ENCODE results near the gene CLBA1. TPM values are rescaled to one million over a fixed set of nuclear protein-coding genes. Genes with fewer than 3 reads are reported as not detected.
"Not testable (repeated sequence)": the region's sequence is repeated elsewhere in the genome, so short reads cannot be mapped to it uniquely, and the experiment has no call there.

CLBA1 gene
- total and polyA plus RNA-seq, 4 experiments from 2014 or later, result 1.2 to 1.6 (median 1.3) TPM

- H3K4me1 ChIP-seq (ENCODE audit: insufficient read depth, low read length); H3K27ac ChIP-seq (ENCODE audit: low read depth, low read length); DNase-seq; CTCF ChIA-PET (ENCODE audit: partially characterized antibody); H3K27me3 Mint-ChIP-seq; H3K36me3 Mint-ChIP-seq; H3K9me3 ChIP-seq (ENCODE audit: control insufficient read depth in 1 of 2, low read length in 2 of 2); H3K36me3 ChIP-seq (ENCODE audit: insufficient read depth, low read length); H3K27ac Mint-ChIP-seq; H3K4me3 Mint-ChIP-seq; intact Hi-C loops (cut with micrococcal nuclease); H3K27me3 ChIP-seq (ENCODE audit: insufficient read depth, low read length); POLR2A ChIA-PET (ENCODE audit: partially characterized antibody); H3K4me3 ChIP-seq (ENCODE audit: low read length in 2 of 2); H3K4me1 Mint-ChIP-seq; H3K9me3 Mint-ChIP-seq: not testable (repeated sequence)
These were observed 41.0 kb upstream of the CLBA1 start for GRCh38 chr14:104944436-104945205.

DNA sequence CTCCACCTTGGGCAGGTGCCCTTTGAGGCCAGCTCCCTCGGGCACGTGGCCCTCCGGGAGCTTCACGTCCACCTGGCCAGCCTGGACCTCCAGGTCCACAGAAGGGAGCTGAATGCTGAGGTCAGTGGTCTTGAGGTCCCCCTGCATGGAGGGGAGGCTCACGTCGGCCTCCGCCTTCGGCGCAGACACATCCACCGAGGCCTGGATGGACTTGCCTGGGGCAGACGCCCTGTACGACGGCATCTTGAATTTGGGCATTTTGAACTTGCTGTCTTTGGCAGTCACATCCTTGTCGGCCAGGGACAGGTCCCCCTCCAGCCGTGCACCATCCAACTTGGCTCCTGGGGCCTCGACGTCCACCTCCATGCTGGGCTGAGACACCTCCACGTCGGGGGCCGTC lies 40.3 kb upstream of the CLBA1 start:
- H3K9me3 Mint-ChIP-seq; H3K36me3 ChIP-seq (ENCODE audit: insufficient read depth, low read length); intact Hi-C loops (cut with micrococcal nuclease); DNase-seq; H3K4me3 ChIP-seq (ENCODE audit: low read length in 2 of 2); H3K27ac Mint-ChIP-seq; H3K36me3 Mint-ChIP-seq; CTCF ChIA-PET (ENCODE audit: partially characterized antibody); H3K27me3 ChIP-seq (ENCODE audit: insufficient read depth, low read length); H3K9me3 ChIP-seq (ENCODE audit: control insufficient read depth in 1 of 2, low read length in 2 of 2); H3K4me3 Mint-ChIP-seq; H3K4me1 Mint-ChIP-seq; H3K27me3 Mint-ChIP-seq; H3K27ac ChIP-seq (ENCODE audit: low read depth, low read length); H3K4me1 ChIP-seq (ENCODE audit: insufficient read depth, low read length); POLR2A ChIA-PET (ENCODE audit: partially characterized antibody): not testable (repeated sequence)

- intact Hi-C loops (cut with micrococcal nuclease); DNase-seq; H3K36me3 ChIP-seq (ENCODE audit: insufficient read depth, low read length); H3K27ac Mint-ChIP-seq; H3K4me1 ChIP-seq (ENCODE audit: insufficient read depth, low read length); H3K9me3 Mint-ChIP-seq; H3K4me3 ChIP-seq (ENCODE audit: low read length in 2 of 2); H3K4me1 Mint-ChIP-seq; CTCF ChIA-PET (ENCODE audit: partially characterized antibody); H3K4me3 Mint-ChIP-seq; H3K27me3 Mint-ChIP-seq; H3K36me3 Mint-ChIP-seq; H3K9me3 ChIP-seq (ENCODE audit: control insufficient read depth in 1 of 2, low read length in 2 of 2); H3K27me3 ChIP-seq (ENCODE audit: insufficient read depth, low read length); POLR2A ChIA-PET (ENCODE audit: partially characterized antibody); H3K27ac ChIP-seq (ENCODE audit: low read depth, low read length): not testable (repeated sequence)
These were observed 39.3 kb upstream of the CLBA1 start for GRCh38 chr14:104945986-104946965.

DNA sequence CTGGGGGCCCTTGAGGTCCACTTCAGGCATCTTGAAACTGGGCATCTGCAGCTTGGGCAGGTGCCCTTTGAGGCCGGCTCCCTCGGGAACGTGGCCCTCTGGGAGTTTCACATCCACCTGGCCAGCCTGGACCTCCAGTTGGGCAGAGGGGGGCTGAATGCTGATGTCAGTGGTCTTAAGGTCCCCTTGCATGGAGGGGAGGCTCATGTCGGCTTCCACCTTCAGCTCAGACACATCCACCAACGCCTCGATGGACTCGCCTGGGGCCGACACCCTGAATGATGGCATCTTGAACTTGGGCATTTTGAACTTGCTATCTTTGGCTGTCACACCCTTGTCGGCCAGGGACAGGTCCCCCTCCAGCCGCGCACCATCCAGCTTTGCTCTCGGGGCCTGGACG lies 38.4 kb upstream of the CLBA1 start:
- H3K27me3 Mint-ChIP-seq; DNase-seq; H3K4me1 Mint-ChIP-seq; H3K36me3 Mint-ChIP-seq; H3K9me3 ChIP-seq (ENCODE audit: control insufficient read depth in 1 of 2, low read length in 2 of 2); CTCF ChIA-PET (ENCODE audit: partially characterized antibody); H3K36me3 ChIP-seq (ENCODE audit: insufficient read depth, low read length); H3K27ac ChIP-seq (ENCODE audit: low read depth, low read length); H3K4me3 ChIP-seq (ENCODE audit: low read length in 2 of 2); H3K4me3 Mint-ChIP-seq; H3K27me3 ChIP-seq (ENCODE audit: insufficient read depth, low read length); intact Hi-C loops (cut with micrococcal nuclease); POLR2A ChIA-PET (ENCODE audit: partially characterized antibody); H3K27ac Mint-ChIP-seq; H3K9me3 Mint-ChIP-seq; H3K4me1 ChIP-seq (ENCODE audit: insufficient read depth, low read length): not testable (repeated sequence)

DNA sequence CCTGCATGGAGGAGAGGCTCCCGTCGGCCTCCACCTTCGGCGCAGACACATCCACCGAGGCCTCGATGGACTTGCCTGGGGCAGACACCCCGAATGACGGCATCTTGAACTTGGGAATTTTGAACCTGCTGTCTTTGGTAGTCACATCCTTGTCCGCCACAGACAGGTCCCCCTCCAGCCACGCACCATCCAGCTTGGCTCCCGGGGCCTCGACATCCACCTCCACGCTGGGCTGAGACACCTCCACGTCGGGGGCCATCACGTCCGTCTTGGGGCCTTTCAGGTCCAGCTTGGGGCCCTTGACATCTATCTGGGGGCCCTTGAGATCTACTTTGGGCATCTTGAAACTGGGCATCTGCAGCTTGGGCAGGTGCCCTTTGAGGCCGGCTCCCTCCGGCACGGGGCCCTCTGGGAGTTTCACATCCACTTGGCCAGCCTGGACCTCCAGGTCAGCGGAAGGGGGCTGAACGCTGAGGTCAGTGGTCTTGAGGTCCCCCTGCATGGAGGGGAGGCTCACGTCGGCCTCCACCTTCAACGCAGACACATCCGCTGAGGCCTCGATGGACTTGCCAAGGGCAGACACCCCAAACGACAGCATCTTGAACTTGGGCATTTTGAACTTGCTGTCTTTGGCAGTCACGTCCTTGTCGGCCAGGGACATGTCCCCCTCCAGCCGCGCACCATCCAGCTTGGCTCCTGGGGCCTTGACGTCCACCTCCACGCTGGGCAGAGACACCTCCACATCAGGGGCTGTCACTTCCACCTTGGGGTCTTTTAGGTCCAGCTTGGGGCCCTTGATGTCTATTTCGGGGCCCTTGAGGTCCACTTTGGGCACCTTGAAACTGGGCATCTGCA lies 37.5 kb upstream of the CLBA1 start:
- POLR2A ChIA-PET (ENCODE audit: partially characterized antibody); H3K36me3 ChIP-seq (ENCODE audit: insufficient read depth, low read length); H3K27ac Mint-ChIP-seq; intact Hi-C loops (cut with micrococcal nuclease); H3K36me3 Mint-ChIP-seq; H3K9me3 ChIP-seq (ENCODE audit: control insufficient read depth in 1 of 2, low read length in 2 of 2); H3K9me3 Mint-ChIP-seq; H3K27me3 ChIP-seq (ENCODE audit: insufficient read depth, low read length); H3K4me3 ChIP-seq (ENCODE audit: low read length in 2 of 2); DNase-seq; CTCF ChIA-PET (ENCODE audit: partially characterized antibody); H3K27me3 Mint-ChIP-seq; H3K4me3 Mint-ChIP-seq; H3K27ac ChIP-seq (ENCODE audit: low read depth, low read length); H3K4me1 Mint-ChIP-seq; H3K4me1 ChIP-seq (ENCODE audit: insufficient read depth, low read length): not testable (repeated sequence)

GRCh38 chr14:104948736-104949031 lies 36.9 kb upstream of the CLBA1 start:
- intact Hi-C loops (cut with micrococcal nuclease), result no loop called here
- Histone ChIP-seq H3K27ac (ENCODE audit: low read depth, low read length) (no peak overlapping the region), H3K36me3 (ENCODE audit: insufficient read depth, low read length) (no peaks in the 10 kb centered on the region), H3K4me3 (ENCODE audit: low read length in 2 of 2) (no peak overlapping the region), H3K27me3 (ENCODE audit: insufficient read depth, low read length) (no peaks in the 10 kb centered on the region), H3K9me3 (ENCODE audit: control insufficient read depth in 1 of 2, low read length in 2 of 2) (no peaks in the 10 kb centered on the region), H3K4me1 (ENCODE audit: insufficient read depth, low read length) (no peaks in the 10 kb centered on the region)
- CTCF ChIA-PET (ENCODE audit: partially characterized antibody), result no interaction called here
- H3K4me3 Mint-ChIP-seq, result no peak overlapping the region
- DNase-seq, result no peak
- peaks cover 0 to 4% of the 10 kb centered on the region in 2 donors for H3K27me3 Mint-ChIP-seq
- POLR2A ChIA-PET (ENCODE audit: partially characterized antibody), result no interaction called here
- no peaks in the 10 kb centered on the region for H3K36me3 Mint-ChIP-seq
- H3K27ac Mint-ChIP-seq, result no peak overlapping the region
- H3K9me3 Mint-ChIP-seq, result no peaks in the 10 kb centered on the region
- H3K4me1 Mint-ChIP-seq, result no peaks in the 10 kb centered on the region

DNA sequence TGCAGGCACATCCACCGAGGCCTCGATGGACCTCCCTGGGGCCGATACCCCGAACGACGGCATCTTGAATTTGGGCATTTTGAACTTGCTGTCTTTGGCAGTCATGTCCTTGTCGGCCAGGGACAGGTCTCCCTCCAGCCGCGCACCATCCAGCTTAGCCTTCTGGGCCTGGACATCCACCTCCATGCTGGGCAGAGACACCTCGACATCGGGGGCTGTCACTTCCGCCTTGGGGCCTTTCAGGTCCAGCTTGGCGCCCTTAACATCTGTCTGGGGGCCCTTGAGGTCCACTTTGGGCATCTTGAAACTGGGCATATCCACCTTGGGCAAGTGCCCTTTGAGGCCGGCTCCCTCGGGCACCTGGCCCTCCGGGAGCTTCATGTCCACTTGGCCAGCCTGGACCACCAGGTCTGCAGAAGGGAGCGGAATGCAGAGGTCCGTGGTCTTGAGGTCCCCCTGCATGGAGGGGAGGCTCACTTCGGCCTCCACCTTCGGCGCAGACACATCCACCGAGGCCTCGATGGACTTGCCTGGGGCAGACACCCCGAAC lies 36.1 kb upstream of the CLBA1 start:
- H3K9me3 ChIP-seq (ENCODE audit: control insufficient read depth in 1 of 2, low read length in 2 of 2); H3K36me3 Mint-ChIP-seq; H3K4me3 ChIP-seq (ENCODE audit: low read length in 2 of 2); H3K27ac ChIP-seq (ENCODE audit: low read depth, low read length); DNase-seq; H3K36me3 ChIP-seq (ENCODE audit: insufficient read depth, low read length); H3K9me3 Mint-ChIP-seq; H3K27ac Mint-ChIP-seq; intact Hi-C loops (cut with micrococcal nuclease); CTCF ChIA-PET (ENCODE audit: partially characterized antibody); POLR2A ChIA-PET (ENCODE audit: partially characterized antibody); H3K4me1 ChIP-seq (ENCODE audit: insufficient read depth, low read length); H3K27me3 Mint-ChIP-seq; H3K27me3 ChIP-seq (ENCODE audit: insufficient read depth, low read length); H3K4me3 Mint-ChIP-seq; H3K4me1 Mint-ChIP-seq: not testable (repeated sequence)

Measured in CD4-positive, alpha-beta memory T cell (primary cell).